ENCODE results near the gene RBM25.

The RBM25 gene

DNA sequence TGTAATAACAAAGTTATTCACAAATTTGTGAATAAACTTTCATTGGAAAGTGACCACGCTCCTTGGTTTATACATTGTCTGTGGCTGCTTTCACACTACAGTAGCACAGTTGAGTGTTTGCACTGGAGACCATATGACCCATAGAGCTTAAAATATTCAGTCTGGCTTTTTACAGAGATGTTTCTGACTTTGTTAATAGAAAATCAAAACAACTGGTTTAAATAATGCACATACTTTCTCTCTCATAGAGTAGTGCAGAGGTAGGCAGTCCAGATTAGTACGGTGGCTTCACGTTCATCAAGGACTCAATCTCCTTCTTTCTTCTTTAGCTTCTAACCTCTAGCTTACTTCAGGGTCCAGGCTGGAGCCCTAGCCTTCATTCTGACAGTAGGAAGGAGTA is 114.2 kb downstream of the RBM25 start:
- DNase-seq, result no peak

- peak; percentile 19 for DNase-seq
Measured at GRCh38 chr14:73173092-73173735, 114.9 kb downstream of the RBM25 start.
